Measurements from ENCODE around the gene LRRC47.
A peak's percentile ranks its signal among the peaks of the same experiment; 100 is the strongest.
"Not testable (repeated sequence)": the region's sequence is repeated elsewhere in the genome, so short reads cannot be mapped to it uniquely, and the experiment has no call there.

LRRC47 gene

GRCh38 chr1:3814771-3815561 is 18.7 kb upstream of the LRRC47 start:
- DNase-seq, result no peak

- no peak for DNase-seq
These were observed 17.8 kb upstream of the LRRC47 start for GRCh38 chr1:3814065-3814464.

GRCh38 chr1:3811595-3811911 is 15.3 kb upstream of the LRRC47 start:
- DNase-seq, result no peak

- not testable (repeated sequence) for DNase-seq
These were observed 14.0 kb upstream of the LRRC47 start for GRCh38 chr1:3810149-3810761.

GRCh38 chr1:3809680-3810079 is 13.4 kb upstream of the LRRC47 start:
- no peak for DNase-seq

DNA sequence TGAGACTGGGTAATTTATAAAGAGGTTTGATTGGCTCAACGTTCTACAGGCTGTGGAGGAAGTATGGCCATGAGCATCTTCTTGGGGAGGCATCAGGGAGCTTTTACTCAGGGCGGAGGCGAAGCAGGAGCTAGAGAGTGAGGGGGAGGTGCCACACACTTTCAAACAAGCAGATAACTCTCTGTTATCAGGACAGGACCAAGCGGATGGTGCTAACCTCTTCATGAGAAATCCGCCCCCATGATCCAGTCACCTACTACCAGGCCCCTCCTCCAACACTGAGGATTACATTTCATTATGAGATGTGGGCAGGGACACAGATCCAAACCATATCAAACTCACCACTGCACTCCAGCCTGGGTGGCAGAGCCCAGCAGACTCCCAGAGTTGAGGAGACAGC is 11.5 kb upstream of the LRRC47 start:
- no peak for DNase-seq

DNA sequence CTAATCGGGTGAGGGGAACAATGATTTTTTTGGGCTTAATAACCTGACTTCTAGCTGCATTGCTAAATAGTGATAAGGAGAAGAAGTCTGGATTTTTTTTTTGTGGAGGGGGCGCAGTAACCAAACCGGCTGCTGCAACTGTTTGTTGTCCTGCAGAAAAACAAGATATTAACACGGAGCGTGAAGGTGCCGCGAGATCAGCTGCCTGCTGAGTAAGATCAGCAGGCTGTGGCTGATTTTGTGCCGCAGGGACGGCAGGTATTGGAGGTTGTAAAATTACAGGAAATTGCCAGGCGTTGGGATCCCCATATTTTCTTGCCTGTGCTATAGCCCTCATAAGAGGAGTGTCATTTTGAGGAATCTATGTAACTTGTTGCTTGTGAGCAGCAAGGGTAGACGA is 8.7 kb upstream of the LRRC47 start:
- DNase-seq, result no peak

DNA sequence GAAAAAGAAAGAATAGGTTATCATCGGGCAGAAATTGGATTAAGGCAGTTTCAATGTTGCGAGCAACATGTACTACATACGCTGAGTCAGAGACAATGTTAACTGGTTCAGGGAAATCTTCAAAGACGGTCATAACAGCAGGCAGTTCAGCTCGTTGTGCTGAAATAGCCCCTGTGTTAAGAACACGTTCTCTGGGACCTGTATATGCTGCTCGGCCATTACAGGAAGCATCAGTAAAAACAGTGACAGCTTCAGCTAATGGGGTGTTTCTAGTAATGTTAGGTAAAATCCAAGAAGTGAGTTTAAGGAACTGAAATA is 8.3 kb upstream of the LRRC47 start:
- not testable (repeated sequence) for DNase-seq

DNA sequence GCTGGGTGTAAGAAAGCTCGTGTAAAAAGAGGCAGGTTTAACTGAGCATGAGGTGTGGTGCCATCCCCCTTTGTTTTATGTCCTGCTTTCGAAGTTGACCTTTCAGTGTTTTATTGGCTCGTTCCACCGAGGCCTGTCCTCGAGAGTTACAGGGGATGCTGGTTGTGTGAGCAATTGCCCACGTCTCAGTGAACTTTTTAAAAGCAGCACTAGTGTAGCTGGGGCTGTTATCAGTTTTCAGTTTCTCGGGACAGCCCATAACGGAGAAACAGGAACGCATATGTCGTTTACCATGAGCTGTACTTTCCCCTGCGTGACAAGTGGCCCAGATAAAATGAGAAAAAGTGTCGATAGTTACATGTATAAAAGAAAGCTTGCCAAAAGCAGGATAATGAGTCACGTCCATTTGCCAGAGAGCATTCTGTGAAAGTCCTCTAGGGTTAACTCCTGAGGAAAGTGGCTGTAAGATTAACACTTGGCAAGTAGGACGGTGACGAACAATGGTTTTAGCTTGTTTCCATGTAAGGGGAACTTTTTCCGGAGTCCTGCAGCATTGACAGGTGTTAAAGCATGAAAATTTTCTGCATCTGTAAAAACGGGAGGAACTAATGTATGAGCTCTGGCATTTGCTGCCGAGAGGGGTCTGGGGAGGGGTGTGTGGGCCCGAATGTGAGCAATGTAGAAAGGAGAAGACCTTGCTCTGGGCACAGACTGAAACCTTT is 7.8 kb upstream of the LRRC47 start:
- no peak for DNase-seq

DNA sequence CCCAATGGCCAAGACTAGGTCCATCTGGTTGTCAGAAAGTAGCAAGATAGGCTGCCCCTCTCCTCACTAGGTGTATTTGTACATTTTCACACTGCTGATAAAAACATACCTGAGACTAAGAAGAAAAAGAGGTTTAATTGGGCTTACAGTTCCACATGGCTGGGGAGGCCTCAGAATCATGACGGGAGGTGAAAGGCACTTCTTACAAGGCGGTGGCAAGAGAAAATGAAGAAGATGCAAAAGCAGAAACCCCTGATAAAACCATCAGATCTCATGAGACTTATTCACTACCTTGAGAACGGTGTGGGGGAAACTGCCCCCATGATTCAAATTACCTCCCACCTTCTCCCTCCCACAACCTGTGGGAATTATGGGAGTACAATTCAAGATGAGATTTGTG is 4.5 kb upstream of the LRRC47 start:
- DNase-seq, result not testable (repeated sequence)

- no peak for DNase-seq
These were observed 3.8 kb upstream of the LRRC47 start for GRCh38 chr1:3799976-3800685.

- DNase-seq, result peak; percentile 22
These were observed 664 bp downstream of the LRRC47 start for GRCh38 chr1:3795453-3796214.

GRCh38 chr1:3790952-3791351 is 5.3 kb downstream of the LRRC47 start:
- no peak for DNase-seq

DNA sequence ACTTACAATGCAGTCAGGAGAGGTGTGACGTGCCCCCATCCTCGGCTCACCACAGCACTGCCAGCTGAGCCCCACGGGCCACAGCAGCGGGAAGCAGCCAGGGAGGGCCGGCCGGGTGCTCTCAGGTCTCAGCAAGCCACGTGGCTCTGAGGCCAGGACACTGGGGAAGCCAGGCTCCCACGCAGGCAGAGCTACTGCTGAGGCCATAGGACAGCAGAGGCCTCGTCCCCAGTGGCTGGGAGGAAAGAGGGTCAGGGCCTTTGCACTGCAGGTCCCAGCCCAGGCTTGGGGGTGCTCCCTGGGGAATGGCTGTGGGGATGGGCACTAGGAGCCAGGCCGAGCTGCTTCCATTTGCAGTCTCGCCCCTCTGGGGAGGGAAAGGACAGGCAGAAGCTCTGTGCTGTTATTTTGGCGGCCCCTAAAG is 5.8 kb downstream of the LRRC47 start:
- peak; percentile 15 for DNase-seq

DNA sequence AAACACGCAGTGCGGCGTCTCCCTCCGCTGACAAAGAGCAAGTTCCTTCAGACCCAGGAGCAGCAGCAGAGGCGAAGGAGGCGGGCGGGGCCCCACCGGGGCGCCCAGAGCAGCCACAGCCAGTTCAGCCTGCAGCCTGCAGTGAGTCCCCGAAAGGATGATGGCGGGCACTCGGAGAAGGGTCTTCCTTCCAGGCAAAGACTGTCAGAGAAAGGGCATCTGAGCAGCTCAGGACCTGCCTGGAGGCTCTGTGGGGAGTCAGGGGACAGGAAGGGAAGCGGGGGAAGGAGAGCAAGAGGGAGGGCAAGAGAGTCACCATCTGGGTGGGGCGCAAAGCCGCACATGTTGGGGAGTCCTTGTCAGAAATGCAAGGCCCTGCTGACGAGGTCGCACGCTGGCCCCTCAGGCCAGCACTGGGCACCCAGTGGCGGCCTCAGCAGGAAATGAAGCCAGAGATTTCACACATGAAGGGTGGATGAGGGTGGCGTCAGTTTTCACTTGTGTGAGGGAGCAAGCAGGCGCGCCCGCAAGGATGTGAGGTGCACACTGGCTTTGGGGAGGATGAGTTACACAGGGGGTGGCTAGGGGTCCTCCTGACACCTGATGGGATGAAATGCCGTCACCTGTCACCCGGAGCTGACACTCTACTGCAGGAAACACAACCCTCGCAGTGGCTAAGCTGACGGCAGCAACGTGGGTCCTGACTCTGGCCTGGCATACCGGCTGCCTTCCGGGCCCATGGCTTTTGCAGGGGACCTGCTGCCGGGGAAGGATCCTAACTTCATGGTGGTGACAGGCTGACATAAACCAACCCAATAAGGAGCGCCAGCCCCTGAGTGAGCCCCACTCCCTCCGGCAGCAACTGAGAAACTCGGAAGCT is 6.6 kb downstream of the LRRC47 start:
- no peak for DNase-seq

DNA sequence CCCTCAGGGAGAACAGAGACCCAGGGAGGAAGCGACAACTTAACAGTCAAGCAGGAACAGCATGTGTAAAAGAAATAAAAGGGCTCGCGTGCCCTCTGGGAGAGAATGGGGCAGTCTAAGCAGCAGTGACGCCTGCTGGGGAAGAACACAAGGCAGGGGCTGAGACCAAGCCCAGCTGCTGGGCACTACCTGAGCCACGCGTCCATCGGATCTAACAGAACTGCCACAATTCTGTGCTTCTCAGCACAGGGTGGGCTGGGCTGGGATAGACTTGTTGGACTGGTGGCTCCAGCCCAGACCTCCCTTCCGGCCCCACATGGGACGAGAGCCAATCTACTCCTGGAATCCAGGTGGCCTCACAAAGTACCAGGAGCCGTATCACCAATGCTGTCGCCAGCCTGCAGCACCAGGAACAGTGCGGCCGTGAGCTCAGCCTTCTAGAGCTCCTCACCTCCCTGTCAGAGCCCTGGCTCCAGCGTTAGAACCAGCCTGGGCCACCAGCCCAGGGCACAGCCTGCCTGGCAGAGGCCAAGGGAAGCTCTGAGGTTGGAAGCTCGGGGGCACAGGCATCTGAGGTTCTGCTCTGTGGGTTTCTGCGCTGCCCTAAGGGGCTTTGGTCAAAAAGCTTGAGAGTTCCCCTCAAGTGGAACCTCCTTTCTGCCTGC is 7.4 kb downstream of the LRRC47 start:
- DNase-seq, result peak; percentile 16

DNA sequence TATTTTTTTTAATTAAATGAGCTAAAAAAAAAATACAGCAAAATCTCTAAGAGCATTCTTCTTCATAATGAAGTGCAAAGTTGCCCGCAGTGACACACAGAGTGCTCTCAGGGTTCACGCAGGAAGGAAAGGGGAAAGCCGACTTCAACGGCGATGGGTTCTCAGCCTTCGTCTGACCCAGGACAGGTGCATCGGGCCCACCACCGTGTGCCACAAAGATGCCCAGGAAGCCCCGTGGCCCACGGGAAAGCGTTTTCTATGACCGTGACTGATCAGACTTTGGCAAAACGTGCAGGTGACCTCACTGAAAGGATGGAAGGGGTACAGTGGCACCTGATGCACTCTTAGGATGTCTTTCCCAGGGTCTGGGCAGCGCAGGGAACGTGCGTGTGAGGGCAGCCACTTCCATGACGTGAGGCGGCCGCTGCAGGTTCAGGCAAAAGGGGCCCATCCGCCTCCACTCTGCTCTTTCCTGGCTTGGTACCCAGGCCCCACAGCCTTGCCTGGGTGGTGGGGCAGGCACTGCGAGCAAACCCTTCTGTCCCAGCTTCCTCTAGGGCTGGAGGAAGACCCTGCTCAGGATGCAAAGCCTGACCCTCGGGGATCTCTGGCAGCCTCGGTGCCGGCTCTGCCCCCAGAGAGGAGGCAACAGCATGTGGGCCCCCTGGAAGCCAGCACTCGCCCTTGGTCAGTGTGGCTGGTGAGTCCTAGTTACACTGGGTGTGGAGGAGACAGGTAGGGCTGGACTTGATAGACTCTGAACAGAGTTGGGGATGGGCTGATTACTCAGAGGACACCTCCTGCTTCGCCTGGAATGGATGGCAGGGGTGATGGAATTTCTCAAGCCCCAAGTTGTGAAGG is 8.3 kb downstream of the LRRC47 start:
- no peak for DNase-seq

DNA sequence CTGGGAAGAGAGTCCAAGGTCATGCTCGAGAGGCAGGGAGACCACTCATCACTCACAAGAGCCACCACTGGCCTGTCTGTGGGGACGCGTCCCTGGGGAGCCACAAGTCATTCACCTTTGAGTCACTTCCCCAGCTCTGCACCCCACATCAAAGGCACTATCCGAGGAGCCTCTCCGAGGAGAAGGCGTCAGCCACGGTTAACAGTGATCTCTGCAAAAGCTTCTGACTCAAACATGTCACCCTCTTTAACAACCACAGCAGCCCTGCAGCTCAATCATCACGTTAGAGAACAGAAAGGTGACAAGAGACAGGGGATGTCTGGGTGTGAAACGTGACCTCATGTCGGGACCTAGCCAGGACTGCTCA is 9.0 kb downstream of the LRRC47 start:
- DNase-seq, result no peak

- no peak for DNase-seq
These were observed 9.6 kb downstream of the LRRC47 start for GRCh38 chr1:3786468-3787348.

Measured in right hindlimb (tissue), 1 donor.